SK-N-SH (cell line): ENCODE results near the gene ARL4A. TPM values are rescaled to one million over a fixed set of nuclear protein-coding genes. Genes with fewer than 3 reads are reported as not detected.

Source experiments
- CTCF ChIA-PET: fragments of 300-600, 350-600 bp; formaldehyde crosslinking; extraction: SDS; loops from one replicate; lab custom pipeline; 2021; lab: Yijun Ruan, JAX
- POLR2A ChIA-PET: fragments of 350-600 bp; sonication (Branson Sonifier 250); formaldehyde crosslinking; extraction: SDS; loops from one replicate; lab custom pipeline; 2020; ENCODE audit warnings: antibody characterized with exemption, inconsistent platforms; lab: Yijun Ruan, JAX
- DNase-seq: peaks from one replicate; pipeline ENCODE4 v3.0.0; 2012
- H2AFZ ChIP-seq: fragments of 200-600 bp; sonication (generic); 2 replicates; pipeline ENCODE4 v1.8.1; 2016; ENCODE audit warnings: antibody characterized with exemption, mild to moderate bottlenecking, low read depth
- H3F3A ChIP-seq: fragments of 200-600 bp; sonication (generic); replicated peaks from 2 replicates; pipeline ENCODE3; 2016; ENCODE audit warnings: antibody characterized with exemption, mild to moderate bottlenecking; ENCODE audit not compliant: insufficient read depth
- H3K27ac ChIP-seq, 2 experiments: fragments of 200-500 bp in 1 of 2; fragments of 200-600 bp in 1 of 2; sonication (Bioruptor generic) in 1 of 2; sonication (generic), shearing (Covaris generic) in 1 of 2; 2 replicates each; pipeline versions ENCODE4 v1.5.1 to v1.6.1; 2014 to 2016; ENCODE audit warnings: low read depth in 2 of 2, inconsistent platforms in 1 of 2, low read length in 1 of 2, mild to moderate bottlenecking in 1 of 2, mixed read lengths in 1 of 2
- H3K27me3 ChIP-seq: fragments of 200-600 bp; sonication (generic), shearing (Covaris generic); 2 replicates; pipeline ENCODE4 v1.6.1; 2016; ENCODE audit warnings: mixed run types; ENCODE audit not compliant: insufficient read depth
- H3K36me3 ChIP-seq, 2 experiments: fragments of 200-500 bp in 1 of 2; fragments of 200-600 bp in 1 of 2; sonication (Bioruptor generic) in 1 of 2; sonication (generic) in 1 of 2; replicated peaks in 1 of 2; 2 replicates each; pipeline versions ENCODE3 to v1.5.1; 2014 to 2016; ENCODE audit warnings: low read length in 1 of 2, mild to moderate bottlenecking in 1 of 2; ENCODE audit not compliant: insufficient read depth in 2 of 2, control insufficient read depth in 1 of 2
- H3K4me1 ChIP-seq, 2 experiments: fragments of 200-500 bp in 1 of 2; fragments of 200-600 bp in 1 of 2; sonication (Bioruptor generic) in 1 of 2; sonication (generic), shearing (Covaris generic) in 1 of 2; 2 replicates each; pipeline versions ENCODE4 v1.5.1 to v1.6.1; 2014 to 2016; ENCODE audit warnings: low read depth in 1 of 2, low read length in 1 of 2, mixed run types in 1 of 2; ENCODE audit not compliant: insufficient read depth in 2 of 2, control insufficient read depth in 1 of 2
- H3K4me2 ChIP-seq: fragments of 200-600 bp; sonication (generic), shearing (Covaris generic); 2 replicates; pipeline ENCODE4 v1.6.1; 2017; ENCODE audit warnings: mixed run types
- H3K4me3 ChIP-seq, 2 experiments: fragments of 200-500 bp in 1 of 2; fragments of 200-600 bp in 1 of 2; sonication (Bioruptor generic) in 1 of 2; sonication (generic), shearing (Covaris generic) in 1 of 2; 2 replicates each; pipeline versions ENCODE4 v1.5.1 to v1.8.1; 2014 to 2016; ENCODE audit warnings: low read depth in 2 of 2, inconsistent platforms in 1 of 2, low read length in 1 of 2, mild to moderate bottlenecking in 1 of 2, mixed read lengths in 1 of 2, moderate library complexity in 1 of 2
- H3K79me2 ChIP-seq: fragments of 200-600 bp; sonication (generic); 2 replicates; pipeline ENCODE4 v1.8.1; 2017; ENCODE audit warnings: mild to moderate bottlenecking; ENCODE audit not compliant: insufficient read depth
- H3K9ac ChIP-seq: fragments of 200-600 bp; sonication (generic); 2 replicates; pipeline ENCODE4 v1.6.1; 2017; ENCODE audit warnings: mixed run types
- H3K9me2 ChIP-seq: fragments of 200-600 bp; sonication (generic); 2 replicates; pipeline ENCODE4 v1.6.1; 2017; ENCODE audit warnings: mixed run types
- H3K9me3 ChIP-seq: fragments of 200-600 bp; sonication (generic); 2 replicates; pipeline ENCODE4 v1.6.1; 2017; ENCODE audit warnings: mixed run types, mild to moderate bottlenecking, moderate library complexity
- H4K20me1 ChIP-seq: fragments of 200-600 bp; sonication (generic); 2 replicates; pipeline ENCODE4 v1.6.1; 2017; ENCODE audit warnings: mild to moderate bottlenecking, mixed run types; ENCODE audit not compliant: insufficient read depth
- ELF1 ChIP-seq: IDR thresholded peaks from 2 replicates; pipeline ENCODE4 v1.4.0; 2012
- EP300 ChIP-seq, 2 experiments: IDR thresholded peaks; 2 replicates each; pipeline versions ENCODE4 v1.4.0 to v1.6.1; 2012; ENCODE audit warnings: borderline replicate concordance in 1 of 2, low read depth in 1 of 2, low read length in 1 of 2
- EZH2phosphoT487 ChIP-seq: fragments of 200-600 bp; sonication (generic); IDR thresholded peaks from 2 replicates; pipeline ENCODE4 v1.6.1; 2017; ENCODE audit warnings: low read depth, mixed run types, mild to moderate bottlenecking, antibody characterized with exemption, moderate library complexity, borderline replicate concordance
- FOSL2 ChIP-seq: IDR thresholded peaks from 2 replicates; pipeline ENCODE4 v1.4.0; 2012; ENCODE audit warnings: low read depth, mild to moderate bottlenecking, moderate library complexity, borderline replicate concordance
- FOXJ3 ChIP-seq: sonication (generic); formaldehyde crosslinking; IDR thresholded peaks from 2 replicates; pipeline ENCODE4 v1.5.1; 2020; ENCODE audit warnings: mild to moderate bottlenecking, missing genetic modification reagents
- FOXM1 ChIP-seq: IDR thresholded peaks from 2 replicates; pipeline ENCODE4 v1.4.0; 2012; ENCODE audit warnings: low read depth, mild to moderate bottlenecking
- GABPA ChIP-seq: IDR thresholded peaks from 2 replicates; pipeline ENCODE4 v1.4.0; 2012; ENCODE audit warnings: low read depth, mild to moderate bottlenecking
- JUND ChIP-seq: IDR thresholded peaks from 2 replicates; pipeline ENCODE4 v1.4.0; 2012
- MEF2A ChIP-seq: IDR thresholded peaks from 2 replicates; pipeline ENCODE4 v1.4.0; 2012; ENCODE audit warnings: low read depth, borderline replicate concordance
- NFIC ChIP-seq: IDR thresholded peaks from 2 replicates; pipeline ENCODE4 v1.4.0; 2012; ENCODE audit warnings: borderline replicate concordance
- RCOR1 ChIP-seq: fragments of 150-350 bp; IDR thresholded peaks from 2 replicates; pipeline ENCODE4 v1.6.1; 2017; ENCODE audit warnings: antibody characterized with exemption, low read length
- RFX5 ChIP-seq: IDR thresholded peaks from 2 replicates; pipeline ENCODE4 v1.6.1; 2012; ENCODE audit warnings: mild to moderate bottlenecking, improper control_type of control experiment, low read length
- RXRA ChIP-seq: IDR thresholded peaks from 2 replicates; pipeline ENCODE4 v1.4.0; 2012; ENCODE audit warnings: low read depth, mild to moderate bottlenecking, borderline replicate concordance
- SIN3A ChIP-seq: IDR thresholded peaks from 2 replicates; pipeline ENCODE4 v1.6.1; 2012; ENCODE audit warnings: low read depth, mild to moderate bottlenecking, low read length, moderate library complexity, borderline replicate concordance
- TCF12 ChIP-seq: IDR thresholded peaks from 2 replicates; pipeline ENCODE4 v1.4.0; 2012
- YY1 ChIP-seq: IDR thresholded peaks from 2 replicates; pipeline ENCODE4 v1.4.0; 2012; ENCODE audit warnings: low read depth, mild to moderate bottlenecking
- WGBS: methylation state at CpG from one replicate; pipeline ENCODE4 v1.1.6; 2017; ENCODE audit warnings: low lambda C conversion rate; 5-methylcytosine and 5-hydroxymethylcytosine counted together
- polyA plus RNA-seq, 3 experiments: library from polyadenylated mRNA; depleted of rRNA; stranded (reverse); fragments of >200 nt; gene quantifications; 2 replicates each; pipeline ENCODE4 v1.2.3, GENCODE V29; 2012
- TF ChIP-seq, protein P1 (sequence below): IDR thresholded peaks from 2 replicates; pipeline ENCODE4 v1.6.1; 2012; ENCODE audit warnings: mild to moderate bottlenecking, low read depth, low read length, moderate library complexity
- TF ChIP-seq, protein P2 (sequence below): IDR thresholded peaks from 2 replicates; pipeline ENCODE4 v1.4.0; 2012; ENCODE audit warnings: low read depth, borderline replicate concordance
- TF ChIP-seq, protein P3 (sequence below): IDR thresholded peaks from 2 replicates; pipeline ENCODE4; 2012
- TF ChIP-seq, protein P4 (sequence below): fragments of 150-350 bp; IDR thresholded peaks from 2 replicates; pipeline ENCODE4 v1.6.1; 2016; ENCODE audit warnings: mild to moderate bottlenecking, low read depth, low read length
- TF ChIP-seq, protein P5 (sequence below): IDR thresholded peaks from 2 replicates; pipeline ENCODE4 v1.4.0; 2012; ENCODE audit warnings: low read depth
- TF ChIP-seq, protein P6 (sequence below): IDR thresholded peaks from 2 replicates; pipeline ENCODE4 v1.4.0; 2012; ENCODE audit warnings: low read depth, borderline replicate concordance

ARL4A gene
- polyA plus RNA-seq, 1 of the 3 experiments (the other 2 are of a cell fraction): 5.5 TPM

DNA sequence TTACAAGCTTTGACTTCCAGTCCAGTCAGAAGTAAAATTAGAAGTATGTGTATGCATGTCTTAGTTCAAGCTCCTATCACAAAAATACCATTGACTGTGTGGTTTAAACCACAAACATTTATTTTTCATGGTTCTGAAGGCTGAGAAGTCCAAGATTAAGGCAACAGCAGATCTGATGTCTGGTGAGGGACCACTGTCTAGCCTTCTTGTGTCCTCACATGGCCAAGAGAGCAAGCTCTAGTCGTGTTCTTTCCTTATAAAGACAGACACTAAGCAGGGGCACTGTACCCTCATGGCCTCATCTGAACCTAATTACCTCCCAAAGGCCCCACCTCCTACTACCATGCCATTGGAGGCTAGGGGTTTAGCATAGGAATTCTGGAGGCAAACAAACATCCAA is 41.3 kb upstream of the ARL4A start (continued):
- TF ChIP-seq, protein P1, sequence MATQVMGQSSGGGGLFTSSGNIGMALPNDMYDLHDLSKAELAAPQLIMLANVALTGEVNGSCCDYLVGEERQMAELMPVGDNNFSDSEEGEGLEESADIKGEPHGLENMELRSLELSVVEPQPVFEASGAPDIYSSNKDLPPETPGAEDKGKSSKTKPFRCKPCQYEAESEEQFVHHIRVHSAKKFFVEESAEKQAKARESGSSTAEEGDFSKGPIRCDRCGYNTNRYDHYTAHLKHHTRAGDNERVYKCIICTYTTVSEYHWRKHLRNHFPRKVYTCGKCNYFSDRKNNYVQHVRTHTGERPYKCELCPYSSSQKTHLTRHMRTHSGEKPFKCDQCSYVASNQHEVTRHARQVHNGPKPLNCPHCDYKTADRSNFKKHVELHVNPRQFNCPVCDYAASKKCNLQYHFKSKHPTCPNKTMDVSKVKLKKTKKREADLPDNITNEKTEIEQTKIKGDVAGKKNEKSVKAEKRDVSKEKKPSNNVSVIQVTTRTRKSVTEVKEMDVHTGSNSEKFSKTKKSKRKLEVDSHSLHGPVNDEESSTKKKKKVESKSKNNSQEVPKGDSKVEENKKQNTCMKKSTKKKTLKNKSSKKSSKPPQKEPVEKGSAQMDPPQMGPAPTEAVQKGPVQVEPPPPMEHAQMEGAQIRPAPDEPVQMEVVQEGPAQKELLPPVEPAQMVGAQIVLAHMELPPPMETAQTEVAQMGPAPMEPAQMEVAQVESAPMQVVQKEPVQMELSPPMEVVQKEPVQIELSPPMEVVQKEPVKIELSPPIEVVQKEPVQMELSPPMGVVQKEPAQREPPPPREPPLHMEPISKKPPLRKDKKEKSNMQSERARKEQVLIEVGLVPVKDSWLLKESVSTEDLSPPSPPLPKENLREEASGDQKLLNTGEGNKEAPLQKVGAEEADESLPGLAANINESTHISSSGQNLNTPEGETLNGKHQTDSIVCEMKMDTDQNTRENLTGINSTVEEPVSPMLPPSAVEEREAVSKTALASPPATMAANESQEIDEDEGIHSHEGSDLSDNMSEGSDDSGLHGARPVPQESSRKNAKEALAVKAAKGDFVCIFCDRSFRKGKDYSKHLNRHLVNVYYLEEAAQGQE: no peak
- no peak for TF ChIP-seq RCOR1
- no peak for TF ChIP-seq ELF1
- no peak for TF ChIP-seq SIN3A

DNA sequence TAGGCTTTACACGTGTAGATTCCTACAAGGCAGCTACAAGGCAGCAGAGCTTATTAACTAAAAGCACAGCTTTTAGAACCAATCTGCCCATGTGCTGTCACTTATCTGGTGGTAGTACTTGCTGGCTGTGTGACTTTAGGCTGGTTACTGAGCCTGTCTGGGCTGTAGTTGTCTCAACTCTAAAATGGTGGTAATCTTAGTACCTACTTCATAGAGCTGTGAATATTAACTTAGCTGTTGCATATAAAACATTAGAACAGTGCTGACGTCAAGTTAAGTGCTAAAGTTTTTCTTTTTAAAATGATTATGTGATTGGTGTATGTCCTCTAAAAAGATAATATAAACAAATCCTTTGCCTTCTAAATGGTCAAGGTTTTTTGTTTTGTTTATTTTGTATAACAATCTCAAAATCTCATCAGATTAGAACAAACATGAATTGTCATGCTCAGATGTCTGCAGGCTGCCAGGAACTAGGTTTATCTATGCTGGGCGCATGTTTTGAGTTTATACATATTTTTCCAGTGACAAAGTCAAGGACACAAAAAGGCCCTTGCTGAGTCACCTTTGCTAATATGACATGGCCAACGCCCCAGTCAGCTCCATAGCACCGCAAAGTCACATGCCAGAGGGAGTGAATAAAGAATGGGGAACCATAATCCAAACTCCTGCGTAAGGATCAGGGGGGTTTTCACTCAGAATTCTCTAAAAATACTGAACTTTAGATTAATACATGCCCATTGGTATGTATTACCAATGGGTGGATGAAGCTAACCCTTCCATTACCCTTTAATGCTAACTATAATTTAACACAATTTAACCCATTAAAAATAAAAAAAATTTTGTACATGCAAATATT is 39.8 kb upstream of the ARL4A start:
- H3K79me2 ChIP-seq: no peaks in the 10 kb centered on the region
- no peaks in the 10 kb centered on the region for H3K9me2 ChIP-seq
- H4K20me1 ChIP-seq: no peaks in the 10 kb centered on the region
- no peaks in the 10 kb centered on the region for H3K27me3 ChIP-seq
- no peak overlapping the region for H3K4me2 ChIP-seq
- H3K4me1 ChIP-seq: peaks cover 3% of the 10 kb centered on the region in 2 experiments
- POLR2A ChIA-PET: no interaction called here
- H3K27ac ChIP-seq: peak overlapping the region in 1 of 2 experiments; percentile 8; a peak in 2 of 4 replicates
- no peaks in the 10 kb centered on the region for H3K36me3 ChIP-seq
- DNase-seq: no peak
- no peaks in the 10 kb centered on the region for H3K9me3 ChIP-seq
- no peak overlapping the region for H2AFZ ChIP-seq
- no peak overlapping the region for H3K4me3 ChIP-seq
- peaks cover 36% of the 10 kb centered on the region for H3F3A ChIP-seq
- WGBS: 45% methylated on average over 6 of the region's 6 CpGs
- CTCF ChIA-PET: interaction anchor here (1.2 to 1.7 kb wide), 4 partner anchors 9 to 126 kb away, joined by 3 to 8 read pairs (median 4); no protein-coding TSS in a partner anchor
- no peak overlapping the region for H3K9ac ChIP-seq
- TF ChIP-seq, protein P2, sequence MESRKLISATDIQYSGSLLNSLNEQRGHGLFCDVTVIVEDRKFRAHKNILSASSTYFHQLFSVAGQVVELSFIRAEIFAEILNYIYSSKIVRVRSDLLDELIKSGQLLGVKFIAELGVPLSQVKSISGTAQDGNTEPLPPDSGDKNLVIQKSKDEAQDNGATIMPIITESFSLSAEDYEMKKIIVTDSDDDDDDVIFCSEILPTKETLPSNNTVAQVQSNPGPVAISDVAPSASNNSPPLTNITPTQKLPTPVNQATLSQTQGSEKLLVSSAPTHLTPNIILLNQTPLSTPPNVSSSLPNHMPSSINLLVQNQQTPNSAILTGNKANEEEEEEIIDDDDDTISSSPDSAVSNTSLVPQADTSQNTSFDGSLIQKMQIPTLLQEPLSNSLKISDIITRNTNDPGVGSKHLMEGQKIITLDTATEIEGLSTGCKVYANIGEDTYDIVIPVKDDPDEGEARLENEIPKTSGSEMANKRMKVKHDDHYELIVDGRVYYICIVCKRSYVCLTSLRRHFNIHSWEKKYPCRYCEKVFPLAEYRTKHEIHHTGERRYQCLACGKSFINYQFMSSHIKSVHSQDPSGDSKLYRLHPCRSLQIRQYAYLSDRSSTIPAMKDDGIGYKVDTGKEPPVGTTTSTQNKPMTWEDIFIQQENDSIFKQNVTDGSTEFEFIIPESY: no peak
- TF ChIP-seq NFIC: peak; percentile 53
- TF ChIP-seq GABPA: no peak
- TF ChIP-seq RCOR1: no peak
- TF ChIP-seq SIN3A: no peak
- peak; percentile 17; the same call in 1 of the 2 replicates for TF ChIP-seq YY1
- TF ChIP-seq RXRA: peak; percentile 43; the same call in 1 of the 2 replicates
- TF ChIP-seq TCF12: peak; percentile 86
- TF ChIP-seq, protein P3, sequence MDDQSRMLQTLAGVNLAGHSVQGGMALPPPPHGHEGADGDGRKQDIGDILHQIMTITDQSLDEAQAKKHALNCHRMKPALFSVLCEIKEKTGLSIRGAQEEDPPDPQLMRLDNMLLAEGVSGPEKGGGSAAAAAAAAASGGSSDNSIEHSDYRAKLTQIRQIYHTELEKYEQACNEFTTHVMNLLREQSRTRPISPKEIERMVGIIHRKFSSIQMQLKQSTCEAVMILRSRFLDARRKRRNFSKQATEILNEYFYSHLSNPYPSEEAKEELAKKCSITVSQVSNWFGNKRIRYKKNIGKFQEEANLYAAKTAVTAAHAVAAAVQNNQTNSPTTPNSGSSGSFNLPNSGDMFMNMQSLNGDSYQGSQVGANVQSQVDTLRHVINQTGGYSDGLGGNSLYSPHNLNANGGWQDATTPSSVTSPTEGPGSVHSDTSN: peak; percentile 70
- TF ChIP-seq, protein P4, sequence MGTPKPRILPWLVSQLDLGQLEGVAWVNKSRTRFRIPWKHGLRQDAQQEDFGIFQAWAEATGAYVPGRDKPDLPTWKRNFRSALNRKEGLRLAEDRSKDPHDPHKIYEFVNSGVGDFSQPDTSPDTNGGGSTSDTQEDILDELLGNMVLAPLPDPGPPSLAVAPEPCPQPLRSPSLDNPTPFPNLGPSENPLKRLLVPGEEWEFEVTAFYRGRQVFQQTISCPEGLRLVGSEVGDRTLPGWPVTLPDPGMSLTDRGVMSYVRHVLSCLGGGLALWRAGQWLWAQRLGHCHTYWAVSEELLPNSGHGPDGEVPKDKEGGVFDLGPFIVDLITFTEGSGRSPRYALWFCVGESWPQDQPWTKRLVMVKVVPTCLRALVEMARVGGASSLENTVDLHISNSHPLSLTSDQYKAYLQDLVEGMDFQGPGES: no peak
- TF ChIP-seq FOSL2: peak; percentile 86
- TF ChIP-seq FOXM1: 0 out of 2 replicates have a peak, but pooled peaks have one; percentile 17
- TF ChIP-seq RFX5: no peak
- no peak for TF ChIP-seq EZH2phosphoT487
- TF ChIP-seq FOXJ3: no peak
- peak in 1 of 2 experiments; percentile 76; a peak in 1 of 4 replicates for TF ChIP-seq EP300 (IDR thresholded peaks at IDR 0.05; ENCODE audit: borderline replicate concordance in 1 of 2, low read depth in 1 of 2, low read length in 1 of 2)
- TF ChIP-seq, protein P5, sequence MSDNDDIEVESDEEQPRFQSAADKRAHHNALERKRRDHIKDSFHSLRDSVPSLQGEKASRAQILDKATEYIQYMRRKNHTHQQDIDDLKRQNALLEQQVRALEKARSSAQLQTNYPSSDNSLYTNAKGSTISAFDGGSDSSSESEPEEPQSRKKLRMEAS: peak; percentile 66
- TF ChIP-seq MEF2A: no peak
- TF ChIP-seq, protein P6, sequence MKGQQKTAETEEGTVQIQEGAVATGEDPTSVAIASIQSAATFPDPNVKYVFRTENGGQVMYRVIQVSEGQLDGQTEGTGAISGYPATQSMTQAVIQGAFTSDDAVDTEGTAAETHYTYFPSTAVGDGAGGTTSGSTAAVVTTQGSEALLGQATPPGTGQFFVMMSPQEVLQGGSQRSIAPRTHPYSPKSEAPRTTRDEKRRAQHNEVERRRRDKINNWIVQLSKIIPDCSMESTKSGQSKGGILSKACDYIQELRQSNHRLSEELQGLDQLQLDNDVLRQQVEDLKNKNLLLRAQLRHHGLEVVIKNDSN: peak; percentile 60
- TF ChIP-seq JUND: peak; percentile 83
